Progenitor cell of endocrine pancreas (in vitro differentiated cells): ENCODE measurements around the gene SPANXN4. TPM values are rescaled to one million over a fixed set of nuclear protein-coding genes. Genes with fewer than 3 reads are reported as not detected.

Source experiments
- DNase-seq: peaks from one replicate; pipeline ENCODE4 v3.0.0; 2021; ENCODE audit warnings: low spot score; ENCODE audit not compliant: unreplicated experiment
- H3K27ac Mint-ChIP-seq: 2 replicates; pipeline ENCODE4 v1.8.0; 2021; ENCODE audit warnings: mild to moderate bottlenecking, moderate library complexity, mixed read lengths
- H3K27me3 Mint-ChIP-seq: 2 replicates; pipeline ENCODE4 v1.8.0; 2021; ENCODE audit warnings: mixed read lengths
- H3K36me3 Mint-ChIP-seq: 2 replicates; pipeline ENCODE4 v1.8.0; 2022; ENCODE audit warnings: mixed read lengths; ENCODE audit not compliant: insufficient read depth
- H3K4me1 Mint-ChIP-seq: 2 replicates; pipeline ENCODE4 v1.8.0; 2021; ENCODE audit warnings: low read depth, mixed read lengths
- H3K4me3 Mint-ChIP-seq: 2 replicates; pipeline ENCODE4 v1.8.0; 2021; ENCODE audit warnings: low read depth, mild to moderate bottlenecking, moderate library complexity, mixed read lengths
- H3K9me3 Mint-ChIP-seq: 2 replicates; pipeline ENCODE4 v1.8.0; 2021; ENCODE audit warnings: low read depth, mixed read lengths
- total RNA-seq: library from RNA; stranded (reverse); gene quantifications from 2 replicates; pipeline ENCODE4 v1.2.1, GENCODE V29; 2021
- TF ChIP-seq, protein P1 (sequence below): fragments of 200-600 bp; sonication (generic); IDR thresholded peaks from one replicate; pipeline ENCODE4 v1.5.0; 2021; ENCODE audit warnings: antibody characterized with exemption, mild to moderate bottlenecking; ENCODE audit not compliant: unreplicated experiment

SPANXN4 gene
- total RNA-seq, 1 donor from 2014 or later, result not detected

DNA sequence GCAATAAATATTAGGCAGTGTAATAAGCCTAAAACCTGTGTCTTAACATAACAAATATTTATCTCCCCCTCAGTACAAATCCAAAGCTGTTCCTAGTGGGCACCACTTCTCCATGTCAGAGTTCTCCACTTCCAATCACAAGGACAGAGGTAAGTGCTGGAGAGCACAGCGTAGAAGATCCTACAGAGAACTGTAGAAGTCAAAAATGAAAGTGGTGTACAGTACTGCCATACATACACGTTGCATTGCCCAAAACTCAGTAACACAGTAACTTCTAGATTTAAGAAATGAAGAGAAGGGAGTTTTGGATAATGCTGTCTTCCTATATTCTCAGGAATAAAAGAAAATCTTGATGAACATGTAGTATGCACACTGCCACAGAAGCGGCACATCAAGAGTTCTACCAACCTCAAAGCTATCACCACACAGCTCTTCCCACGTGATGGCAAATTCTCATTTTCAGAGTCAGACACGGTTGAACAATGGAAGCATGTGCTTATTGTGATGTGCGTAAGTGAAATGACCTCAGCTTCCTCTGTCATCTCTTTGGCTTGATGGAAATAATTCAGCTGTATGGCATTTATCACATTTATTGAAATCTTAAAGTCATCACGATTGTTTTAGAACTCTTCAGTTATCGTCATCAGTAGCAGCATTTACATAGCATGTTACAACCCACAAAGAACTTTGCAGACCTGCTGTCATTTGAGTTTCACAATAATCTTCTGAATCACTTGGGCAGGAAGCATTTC, 27.1 kb upstream of the SPANXN4 start:
- Mint-ChIP-seq H3K36me3 (no peaks in the 10 kb centered on the region), H3K4me1 (peaks cover 4% of the 10 kb centered on the region), H3K27me3 (no peaks in the 10 kb centered on the region), H3K27ac (no peak overlapping the region), H3K9me3 (peaks cover 36% of the 10 kb centered on the region), H3K4me3 (no peak overlapping the region)
- DNase-seq, result no peak
- TF ChIP-seq, protein P1, sequence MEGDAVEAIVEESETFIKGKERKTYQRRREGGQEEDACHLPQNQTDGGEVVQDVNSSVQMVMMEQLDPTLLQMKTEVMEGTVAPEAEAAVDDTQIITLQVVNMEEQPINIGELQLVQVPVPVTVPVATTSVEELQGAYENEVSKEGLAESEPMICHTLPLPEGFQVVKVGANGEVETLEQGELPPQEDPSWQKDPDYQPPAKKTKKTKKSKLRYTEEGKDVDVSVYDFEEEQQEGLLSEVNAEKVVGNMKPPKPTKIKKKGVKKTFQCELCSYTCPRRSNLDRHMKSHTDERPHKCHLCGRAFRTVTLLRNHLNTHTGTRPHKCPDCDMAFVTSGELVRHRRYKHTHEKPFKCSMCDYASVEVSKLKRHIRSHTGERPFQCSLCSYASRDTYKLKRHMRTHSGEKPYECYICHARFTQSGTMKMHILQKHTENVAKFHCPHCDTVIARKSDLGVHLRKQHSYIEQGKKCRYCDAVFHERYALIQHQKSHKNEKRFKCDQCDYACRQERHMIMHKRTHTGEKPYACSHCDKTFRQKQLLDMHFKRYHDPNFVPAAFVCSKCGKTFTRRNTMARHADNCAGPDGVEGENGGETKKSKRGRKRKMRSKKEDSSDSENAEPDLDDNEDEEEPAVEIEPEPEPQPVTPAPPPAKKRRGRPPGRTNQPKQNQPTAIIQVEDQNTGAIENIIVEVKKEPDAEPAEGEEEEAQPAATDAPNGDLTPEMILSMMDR, result no peak

DNA sequence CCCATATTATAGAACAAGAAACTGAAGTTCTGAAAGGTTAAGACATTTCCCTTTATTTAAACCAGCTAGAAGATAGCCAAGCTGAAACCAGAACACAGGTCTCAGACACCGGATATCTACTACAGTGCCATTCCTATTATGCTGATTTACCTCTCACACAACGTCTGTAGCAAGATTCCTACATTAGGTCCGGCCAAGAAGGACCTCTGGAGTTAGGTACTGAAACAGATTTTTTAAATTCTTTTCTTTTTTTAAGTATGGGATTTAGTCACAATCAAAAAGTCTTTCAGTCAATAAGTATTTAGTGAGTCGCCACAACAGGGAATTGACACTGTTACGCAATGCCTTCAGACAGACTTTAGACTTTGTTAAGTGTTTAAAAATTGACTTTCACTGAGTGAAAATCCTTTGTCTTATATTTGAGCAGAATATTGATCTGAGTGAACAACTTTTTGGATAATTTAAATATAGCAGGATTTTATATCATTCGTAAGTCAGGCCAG, 26.5 kb upstream of the SPANXN4 start:
- H3K4me3 Mint-ChIP-seq, result no peak overlapping the region
- no peak for DNase-seq
- no peak overlapping the region for H3K27ac Mint-ChIP-seq
- TF ChIP-seq, protein P1, result no peak
- peaks cover 3% of the 10 kb centered on the region for H3K4me1 Mint-ChIP-seq
- H3K27me3 Mint-ChIP-seq, result no peaks in the 10 kb centered on the region
- H3K36me3 Mint-ChIP-seq, result no peaks in the 10 kb centered on the region
- peaks cover 31% of the 10 kb centered on the region for H3K9me3 Mint-ChIP-seq

DNA sequence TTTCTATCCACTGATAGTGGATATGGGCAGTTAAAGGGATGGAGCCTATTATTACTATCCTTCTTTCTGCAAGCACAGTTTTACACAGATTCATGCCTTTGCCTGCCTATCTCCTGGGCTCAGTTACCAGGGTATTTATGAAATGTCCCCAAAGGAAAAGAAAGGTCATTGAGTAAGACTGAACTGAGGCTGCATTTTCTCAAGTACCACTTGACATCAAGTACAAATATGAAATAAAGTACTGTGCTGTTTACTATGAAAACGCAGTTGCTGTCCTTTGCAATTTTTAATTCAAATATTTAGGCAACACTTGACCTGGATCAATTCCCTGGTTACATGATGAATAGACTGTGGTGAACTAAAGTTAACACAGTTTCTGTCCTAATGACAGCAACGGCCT, 23.5 kb upstream of the SPANXN4 start:
- Mint-ChIP-seq H3K4me1 (peaks cover 2% of the 10 kb centered on the region), H3K36me3 (no peaks in the 10 kb centered on the region), H3K9me3 (peaks cover 20% of the 10 kb centered on the region), H3K27ac (no peak overlapping the region), H3K27me3 (no peaks in the 10 kb centered on the region), H3K4me3 (no peak overlapping the region)
- TF ChIP-seq, protein P1, result no peak
- no peak for DNase-seq

DNA sequence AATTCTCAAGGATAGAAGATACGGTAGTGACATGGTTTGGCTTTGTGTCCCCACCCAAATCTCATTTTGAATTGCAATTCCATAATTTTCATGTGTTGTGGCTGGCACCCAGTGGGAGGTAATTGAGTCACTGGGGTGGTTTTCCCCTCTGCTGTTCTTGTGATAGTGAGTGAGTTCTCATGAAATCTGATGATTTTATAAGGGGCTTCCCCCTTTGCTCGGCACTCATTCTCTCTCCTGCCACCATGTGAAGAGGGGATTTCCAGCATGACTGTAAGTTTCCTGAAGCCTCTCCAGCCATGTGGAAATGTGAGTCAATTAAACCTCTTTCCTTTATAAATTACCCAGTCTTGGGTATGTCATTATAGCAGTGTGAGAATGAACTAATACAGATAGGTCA, 8.5 kb upstream of the SPANXN4 start:
- H3K4me3 Mint-ChIP-seq, result no peak overlapping the region

DNA sequence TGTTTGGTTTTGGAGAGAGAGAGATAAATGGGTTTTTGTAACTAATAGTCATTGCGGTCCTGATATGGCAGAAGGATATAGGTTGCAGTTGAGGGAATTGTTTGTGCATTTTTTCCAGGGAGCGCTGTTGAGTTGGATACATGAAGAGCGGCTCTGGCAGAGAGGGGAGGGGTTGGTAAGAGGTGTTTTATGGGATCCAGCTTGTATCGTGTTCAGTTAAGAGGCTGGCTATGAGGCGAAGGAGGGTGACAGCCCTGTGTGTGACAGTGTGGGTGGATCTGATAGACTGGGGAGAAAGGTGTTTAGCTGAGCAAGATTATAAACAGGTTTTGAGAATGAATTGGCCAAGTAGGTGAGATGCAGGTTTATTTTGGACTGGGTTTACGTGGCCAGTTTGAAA, 1.5 kb downstream of the SPANXN4 start:
- Mint-ChIP-seq H3K27ac (no peak overlapping the region), H3K4me1 (no peaks in the 10 kb centered on the region), H3K4me3 (no peak overlapping the region), H3K36me3 (no peaks in the 10 kb centered on the region), H3K27me3 (no peaks in the 10 kb centered on the region), H3K9me3 (peaks cover 20% of the 10 kb centered on the region)
- no peak for DNase-seq
- TF ChIP-seq, protein P1, result no peak

More for the DNA sequence above, 8.5 kb upstream of the SPANXN4 start:
- no peak overlapping the region for H3K27ac Mint-ChIP-seq
- H3K36me3 Mint-ChIP-seq, result peaks cover 1% of the 10 kb centered on the region
- H3K4me1 Mint-ChIP-seq, result no peaks in the 10 kb centered on the region
- no peaks in the 10 kb centered on the region for H3K27me3 Mint-ChIP-seq
- DNase-seq, result no peak
- H3K9me3 Mint-ChIP-seq, result peaks cover 44% of the 10 kb centered on the region
- TF ChIP-seq, protein P1, result no peak
